ENCODE measurements around the gene NDUFB11.

Gene NDUFB11

DNA sequence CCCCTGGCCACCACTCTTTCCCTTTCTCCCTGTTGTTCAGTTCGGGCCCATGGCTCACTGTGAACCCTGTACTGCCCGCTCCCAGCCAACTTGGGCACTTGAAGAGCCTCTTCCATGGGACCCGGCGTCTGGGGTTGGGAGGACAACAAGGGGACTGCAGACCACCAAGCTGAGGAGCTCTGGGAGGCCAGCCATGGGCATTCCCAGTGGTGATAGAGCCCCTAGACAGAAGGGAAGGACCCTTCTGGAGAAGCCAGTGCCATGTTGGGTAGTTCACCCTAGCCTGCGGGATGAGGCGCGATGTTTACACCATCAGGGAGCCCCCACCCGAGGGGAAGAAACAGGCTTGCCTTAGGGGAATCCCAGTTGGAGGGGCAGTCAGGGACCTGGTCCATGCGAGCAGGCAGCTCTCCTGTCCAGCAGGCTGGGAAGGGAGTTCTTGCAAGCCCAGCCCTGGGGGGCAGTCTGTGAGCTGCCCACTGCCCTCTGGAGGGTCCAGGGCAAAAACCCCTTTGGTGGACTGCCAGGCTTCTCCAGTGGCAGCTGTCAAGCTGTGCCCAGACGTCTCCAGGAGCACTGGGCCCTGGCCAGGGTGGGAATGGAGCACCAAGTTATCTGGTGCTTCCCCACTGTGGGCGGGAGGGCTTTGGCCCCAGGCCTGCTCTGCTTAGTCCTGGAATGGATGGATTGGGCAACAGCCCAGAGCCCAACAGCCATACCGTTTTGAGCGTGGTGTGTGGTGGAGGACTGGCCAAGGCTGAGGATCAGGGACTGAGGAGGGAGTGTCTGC lies 25.4 kb upstream of the NDUFB11 start:
- FAIRE-seq, result no peak
- no peak for DNase-seq (ENCODE audit: insufficient read length, low spot score)
- TF ChIP-seq, protein P1, sequence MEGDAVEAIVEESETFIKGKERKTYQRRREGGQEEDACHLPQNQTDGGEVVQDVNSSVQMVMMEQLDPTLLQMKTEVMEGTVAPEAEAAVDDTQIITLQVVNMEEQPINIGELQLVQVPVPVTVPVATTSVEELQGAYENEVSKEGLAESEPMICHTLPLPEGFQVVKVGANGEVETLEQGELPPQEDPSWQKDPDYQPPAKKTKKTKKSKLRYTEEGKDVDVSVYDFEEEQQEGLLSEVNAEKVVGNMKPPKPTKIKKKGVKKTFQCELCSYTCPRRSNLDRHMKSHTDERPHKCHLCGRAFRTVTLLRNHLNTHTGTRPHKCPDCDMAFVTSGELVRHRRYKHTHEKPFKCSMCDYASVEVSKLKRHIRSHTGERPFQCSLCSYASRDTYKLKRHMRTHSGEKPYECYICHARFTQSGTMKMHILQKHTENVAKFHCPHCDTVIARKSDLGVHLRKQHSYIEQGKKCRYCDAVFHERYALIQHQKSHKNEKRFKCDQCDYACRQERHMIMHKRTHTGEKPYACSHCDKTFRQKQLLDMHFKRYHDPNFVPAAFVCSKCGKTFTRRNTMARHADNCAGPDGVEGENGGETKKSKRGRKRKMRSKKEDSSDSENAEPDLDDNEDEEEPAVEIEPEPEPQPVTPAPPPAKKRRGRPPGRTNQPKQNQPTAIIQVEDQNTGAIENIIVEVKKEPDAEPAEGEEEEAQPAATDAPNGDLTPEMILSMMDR (IDR thresholded peaks at IDR 0.05; ENCODE audit: insufficient read depth, missing control alignments), result no peak

DNA sequence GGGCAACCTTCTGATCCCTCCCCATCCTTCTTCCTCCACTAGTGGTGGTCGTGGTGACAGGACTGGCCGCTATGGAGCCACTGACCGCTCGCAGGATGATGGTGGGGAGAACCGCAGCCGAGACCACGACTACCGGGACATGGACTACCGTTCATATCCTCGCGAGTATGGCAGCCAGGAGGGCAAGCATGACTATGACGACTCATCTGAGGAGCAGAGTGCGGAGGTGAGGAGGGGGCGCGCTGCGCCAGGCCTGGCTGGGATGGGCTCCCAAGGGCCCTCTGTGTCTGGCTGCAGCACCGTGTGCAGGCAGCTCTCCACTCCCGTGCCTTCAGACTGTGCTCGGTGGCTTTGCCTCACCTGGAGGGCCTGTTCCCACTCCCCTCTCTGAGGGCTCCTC lies 24.8 kb upstream of the NDUFB11 start:
- no peak for FAIRE-seq
- TF ChIP-seq, protein P1 (IDR thresholded peaks at IDR 0.05; ENCODE audit: insufficient read depth, missing control alignments), result no peak
- no peak for DNase-seq (ENCODE audit: insufficient read length, low spot score)

DNA sequence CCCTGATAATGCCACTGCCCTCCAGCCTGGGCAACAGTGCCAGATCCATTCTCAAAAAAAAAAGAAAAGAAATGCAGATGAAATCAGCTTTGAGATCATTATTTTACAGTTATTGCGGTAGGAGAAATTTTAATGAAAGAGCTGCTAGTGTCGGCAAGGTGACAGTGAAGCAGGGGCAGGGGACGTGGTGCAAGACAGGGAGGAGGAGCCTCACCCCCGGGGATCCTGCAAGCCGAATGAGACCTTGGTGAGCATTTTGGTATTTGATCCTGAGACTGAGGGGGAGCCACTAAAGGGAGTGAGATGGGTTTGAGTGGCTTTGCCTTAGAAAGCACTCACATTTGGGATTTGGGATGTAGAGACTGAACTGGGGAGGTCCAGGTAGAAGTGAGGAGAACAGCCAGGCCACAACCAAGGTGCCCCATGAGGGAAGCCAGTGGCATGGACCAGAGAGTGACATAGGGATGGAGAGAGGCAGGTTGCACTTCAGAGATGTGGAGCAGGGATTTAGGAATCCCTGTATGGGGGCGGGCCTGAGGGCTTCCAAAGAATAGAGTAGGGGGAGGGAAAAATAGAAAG lies 24.1 kb upstream of the NDUFB11 start:
- TF ChIP-seq, protein P1 (IDR thresholded peaks at IDR 0.05; ENCODE audit: insufficient read depth, missing control alignments), result no peak
- DNase-seq (ENCODE audit: insufficient read length, low spot score) (no peak), FAIRE-seq (no peak)

DNA sequence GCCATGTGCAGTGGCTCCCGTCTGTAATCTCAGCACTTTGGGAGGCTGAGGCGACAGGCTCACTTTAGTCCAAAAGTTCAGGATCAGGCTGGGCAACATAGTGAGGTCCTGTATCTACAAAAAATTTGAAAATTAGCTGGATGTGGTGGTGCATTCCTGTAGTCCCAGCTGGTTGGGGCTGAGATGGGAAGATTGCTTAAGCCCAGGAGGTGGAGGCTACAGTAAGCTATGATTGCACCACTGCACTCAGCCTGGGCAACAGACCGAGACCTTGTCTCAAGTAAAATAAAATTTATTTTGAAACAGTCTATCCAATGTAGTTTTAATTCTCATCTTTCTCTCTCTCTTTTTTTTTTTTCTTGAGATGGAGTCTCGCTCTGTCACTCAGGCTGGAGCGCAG lies 21.6 kb upstream of the NDUFB11 start:
- TF ChIP-seq, protein P1 (IDR thresholded peaks at IDR 0.05; ENCODE audit: insufficient read depth, missing control alignments), result no peak
- DNase-seq (ENCODE audit: insufficient read length, low spot score) (no peak), FAIRE-seq (no peak)

DNA sequence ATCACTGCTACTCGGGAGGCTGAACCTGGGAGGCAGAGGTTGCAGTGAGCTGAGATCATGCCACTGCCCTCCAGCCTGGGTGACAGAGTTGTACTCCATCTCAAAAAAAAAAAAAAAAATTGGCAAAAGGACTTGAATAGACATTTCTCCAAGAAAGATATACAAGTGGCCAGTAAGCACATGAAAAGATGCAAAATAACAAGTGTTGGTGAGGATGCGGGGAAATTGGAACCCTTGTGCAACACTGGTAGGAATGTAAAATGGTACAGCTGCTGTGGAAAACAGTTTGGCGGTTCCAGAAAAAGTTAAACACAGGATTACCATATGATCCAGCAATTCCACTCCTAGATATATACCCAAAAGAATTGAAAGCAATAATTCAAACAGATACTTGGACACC lies 19.9 kb upstream of the NDUFB11 start:
- no peak for FAIRE-seq
- DNase-seq (ENCODE audit: insufficient read length, low spot score), result no peak
- TF ChIP-seq, protein P1 (IDR thresholded peaks at IDR 0.05; ENCODE audit: insufficient read depth, missing control alignments), result no peak

DNA sequence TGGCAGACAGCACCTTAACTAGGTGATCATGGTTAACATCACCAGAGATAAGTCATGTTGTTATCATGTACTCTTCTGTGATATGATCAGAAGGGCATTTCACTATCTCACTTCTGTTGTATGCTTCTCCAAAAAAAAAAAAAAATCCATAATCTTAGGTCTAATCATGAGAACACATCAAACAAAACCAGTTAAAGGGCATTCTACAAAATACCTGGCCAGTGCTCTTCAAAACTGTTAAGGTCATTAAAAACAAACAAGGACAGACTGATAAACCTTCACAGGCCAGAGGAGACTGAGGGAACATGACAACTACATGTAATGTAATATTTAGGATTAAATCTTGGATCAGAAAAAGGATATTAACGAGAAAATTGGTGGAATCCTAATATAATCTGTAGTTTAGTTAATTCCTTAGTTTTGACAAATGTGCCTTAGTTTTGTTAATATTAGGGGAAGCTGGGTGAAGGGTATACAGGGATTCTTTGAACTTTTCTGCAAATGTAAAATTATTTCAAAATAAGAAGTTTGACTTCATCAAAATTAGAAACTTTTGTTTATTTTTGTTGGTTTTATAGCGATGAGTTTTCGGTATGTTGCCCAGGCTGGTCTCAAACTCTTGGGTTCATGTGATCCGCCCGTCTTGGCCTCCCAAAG lies 18.6 kb upstream of the NDUFB11 start:
- TF ChIP-seq, protein P1 (IDR thresholded peaks at IDR 0.05; ENCODE audit: insufficient read depth, missing control alignments), result no peak
- FAIRE-seq (no peak), DNase-seq (ENCODE audit: insufficient read length, low spot score) (no peak)

DNA sequence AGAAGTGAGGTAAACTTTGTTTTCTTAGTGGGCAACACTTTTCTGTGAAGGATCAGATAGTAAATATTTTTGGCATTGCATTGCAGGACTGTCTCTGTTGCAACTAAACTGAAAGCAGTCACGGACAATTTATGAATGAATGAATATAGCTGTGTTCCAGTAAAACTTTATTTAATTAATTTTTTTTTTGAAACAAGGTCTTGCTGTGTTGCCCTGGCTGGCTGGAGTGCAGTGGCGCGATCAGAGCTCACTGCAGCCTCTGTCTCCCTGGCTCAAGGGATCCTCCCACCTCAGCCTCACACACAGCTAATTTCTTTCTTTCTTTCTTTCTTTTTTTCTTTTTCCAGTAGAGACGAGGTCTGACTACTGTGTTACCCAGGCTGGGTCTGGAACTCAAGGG lies 16.3 kb upstream of the NDUFB11 start:
- no peak for FAIRE-seq
- TF ChIP-seq, protein P1 (IDR thresholded peaks at IDR 0.05; ENCODE audit: insufficient read depth, missing control alignments), result no peak
- DNase-seq (ENCODE audit: insufficient read length, low spot score), result no peak
